ENCODE measurements around the gene TSC2.

- TF ChIP-seq, protein P1, sequence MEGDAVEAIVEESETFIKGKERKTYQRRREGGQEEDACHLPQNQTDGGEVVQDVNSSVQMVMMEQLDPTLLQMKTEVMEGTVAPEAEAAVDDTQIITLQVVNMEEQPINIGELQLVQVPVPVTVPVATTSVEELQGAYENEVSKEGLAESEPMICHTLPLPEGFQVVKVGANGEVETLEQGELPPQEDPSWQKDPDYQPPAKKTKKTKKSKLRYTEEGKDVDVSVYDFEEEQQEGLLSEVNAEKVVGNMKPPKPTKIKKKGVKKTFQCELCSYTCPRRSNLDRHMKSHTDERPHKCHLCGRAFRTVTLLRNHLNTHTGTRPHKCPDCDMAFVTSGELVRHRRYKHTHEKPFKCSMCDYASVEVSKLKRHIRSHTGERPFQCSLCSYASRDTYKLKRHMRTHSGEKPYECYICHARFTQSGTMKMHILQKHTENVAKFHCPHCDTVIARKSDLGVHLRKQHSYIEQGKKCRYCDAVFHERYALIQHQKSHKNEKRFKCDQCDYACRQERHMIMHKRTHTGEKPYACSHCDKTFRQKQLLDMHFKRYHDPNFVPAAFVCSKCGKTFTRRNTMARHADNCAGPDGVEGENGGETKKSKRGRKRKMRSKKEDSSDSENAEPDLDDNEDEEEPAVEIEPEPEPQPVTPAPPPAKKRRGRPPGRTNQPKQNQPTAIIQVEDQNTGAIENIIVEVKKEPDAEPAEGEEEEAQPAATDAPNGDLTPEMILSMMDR (optimal IDR thresholded peaks at IDR 0.05 in 1 of 3, IDR thresholded peaks at IDR 0.05 in 1 of 3, conservative IDR thresholded peaks at IDR 0.05 in 1 of 3; ENCODE audit: extremely low read depth in 1 of 3, insufficient read depth in 2 of 3, low read length in 3 of 3), result no peak
- TF ChIP-seq EZH2 (IDR thresholded peaks at IDR 0.05; ENCODE audit: low read length), result no peak
Observed at GRCh38 chr16:2008631-2009163, 39.1 kb upstream of the TSC2 start.

All from keratinocyte (primary cell).